ENCODE results near the gene BMP7. TPM values are rescaled to one million over a fixed set of nuclear protein-coding genes. Genes with fewer than 3 reads are reported as not detected.

Gene BMP7
- total and polyA plus RNA-seq, 2 of the 13 experiments (the other 11 are each of a cell fraction or from before 2014, with no cell fraction given), result not detected

GRCh38 chr20:57237585-57237953 is 28.9 kb downstream of the BMP7 start:
- H2AFZ ChIP-seq (ENCODE audit: low read length), result no peak overlapping the region
- no peaks in the 10 kb centered on the region for H3K4me1 ChIP-seq (ENCODE audit: insufficient read depth, low read length)
- H3K9me3 ChIP-seq (ENCODE audit: low read length), result no peaks in the 10 kb centered on the region
- no peaks in the 10 kb centered on the region for H3K79me2 ChIP-seq (ENCODE audit: insufficient read depth, low read length)
- FAIRE-seq (peak; percentile 26), DNase-seq (ENCODE audit: low spot score) (no peak), ATAC-seq (no peak)
- in situ Hi-C loops (cut with HindIII; ENCODE audit: extremely low pct_ligation_motif_present, low pct_unique_long_range_greater_than_20kb) (no loop called here), intact Hi-C loops (cut with micrococcal nuclease; ENCODE audit: unreplicated experiment) (no loop called here)
- H3K4me3 ChIP-seq (replicated peaks in 1 of 3; ENCODE audit: insufficient read depth in 1 of 3, low read depth in 2 of 3, low read length in 3 of 3), result no peak overlapping the region
- H3K27ac ChIP-seq (ENCODE audit: extremely low read length, insufficient read depth, low read length), result no peak overlapping the region
- H3K36me3 ChIP-seq (replicated peaks in 1 of 2; ENCODE audit: control insufficient read depth in 1 of 2, insufficient read depth in 2 of 2, low read length in 2 of 2), result no peaks in the 10 kb centered on the region
- POLR2A ChIA-PET, result no interaction called here
- no peaks in the 10 kb centered on the region for H4K20me1 ChIP-seq (ENCODE audit: insufficient read depth, low read length)
- H3K27me3 ChIP-seq (ENCODE audit: control insufficient read depth in 1 of 2, insufficient read depth in 2 of 2, low read length in 2 of 2), result peaks cover 0 to 41% of the 10 kb centered on the region in 2 experiments; a peak in 3 of 5 replicates
- CTCF ChIA-PET (ENCODE audit: low intra/inter-chr PET ratio, low total read pairs), result no interaction called here
- no peak overlapping the region for H3K9ac ChIP-seq (ENCODE audit: insufficient read depth, low read depth, low read length)
- H3K4me2 ChIP-seq (ENCODE audit: low read depth, low read length), result no peak overlapping the region
- WGBS (ENCODE audit: low lambda C conversion rate), result 4% methylated on average over 3 of the region's 3 CpGs
- no TSS peak for BruUV-seq (replicated peaks)
- no peak for TF ChIP-seq HMGXB3 (CRISPR knock-in tag; IDR thresholded peaks at IDR 0.05; ENCODE audit: borderline replicate concordance)
- TF ChIP-seq TGIF2 (CRISPR knock-in tag; IDR thresholded peaks at IDR 0.05), result no peak
- no peak for TF ChIP-seq MBD4 (IDR thresholded peaks at IDR 0.05; ENCODE audit: borderline replicate concordance, low read length)
- TF ChIP-seq XRCC5 (optimal IDR thresholded peaks at IDR 0.05; ENCODE audit: low read length), result no peak
- no peak for TF ChIP-seq FOSL2 (CRISPR knock-in tag; IDR thresholded peaks at IDR 0.05)
- TF ChIP-seq, protein P1, sequence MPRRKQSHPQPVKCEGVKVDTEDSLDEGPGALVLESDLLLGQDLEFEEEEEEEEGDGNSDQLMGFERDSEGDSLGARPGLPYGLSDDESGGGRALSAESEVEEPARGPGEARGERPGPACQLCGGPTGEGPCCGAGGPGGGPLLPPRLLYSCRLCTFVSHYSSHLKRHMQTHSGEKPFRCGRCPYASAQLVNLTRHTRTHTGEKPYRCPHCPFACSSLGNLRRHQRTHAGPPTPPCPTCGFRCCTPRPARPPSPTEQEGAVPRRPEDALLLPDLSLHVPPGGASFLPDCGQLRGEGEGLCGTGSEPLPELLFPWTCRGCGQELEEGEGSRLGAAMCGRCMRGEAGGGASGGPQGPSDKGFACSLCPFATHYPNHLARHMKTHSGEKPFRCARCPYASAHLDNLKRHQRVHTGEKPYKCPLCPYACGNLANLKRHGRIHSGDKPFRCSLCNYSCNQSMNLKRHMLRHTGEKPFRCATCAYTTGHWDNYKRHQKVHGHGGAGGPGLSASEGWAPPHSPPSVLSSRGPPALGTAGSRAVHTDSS (CRISPR knock-in tag; conservative IDR thresholded peaks at IDR 0.05), result no peak
- TF ChIP-seq KAT7 (CRISPR knock-in tag; IDR thresholded peaks at IDR 0.05; ENCODE audit: borderline replicate concordance), result no peak
- TF ChIP-seq NFATC3 (CRISPR knock-in tag; IDR thresholded peaks at IDR 0.05), result no peak
- TF ChIP-seq NFIC (IDR thresholded peaks at IDR 0.05; ENCODE audit: low read length), result no peak
- TF ChIP-seq, protein P2, sequence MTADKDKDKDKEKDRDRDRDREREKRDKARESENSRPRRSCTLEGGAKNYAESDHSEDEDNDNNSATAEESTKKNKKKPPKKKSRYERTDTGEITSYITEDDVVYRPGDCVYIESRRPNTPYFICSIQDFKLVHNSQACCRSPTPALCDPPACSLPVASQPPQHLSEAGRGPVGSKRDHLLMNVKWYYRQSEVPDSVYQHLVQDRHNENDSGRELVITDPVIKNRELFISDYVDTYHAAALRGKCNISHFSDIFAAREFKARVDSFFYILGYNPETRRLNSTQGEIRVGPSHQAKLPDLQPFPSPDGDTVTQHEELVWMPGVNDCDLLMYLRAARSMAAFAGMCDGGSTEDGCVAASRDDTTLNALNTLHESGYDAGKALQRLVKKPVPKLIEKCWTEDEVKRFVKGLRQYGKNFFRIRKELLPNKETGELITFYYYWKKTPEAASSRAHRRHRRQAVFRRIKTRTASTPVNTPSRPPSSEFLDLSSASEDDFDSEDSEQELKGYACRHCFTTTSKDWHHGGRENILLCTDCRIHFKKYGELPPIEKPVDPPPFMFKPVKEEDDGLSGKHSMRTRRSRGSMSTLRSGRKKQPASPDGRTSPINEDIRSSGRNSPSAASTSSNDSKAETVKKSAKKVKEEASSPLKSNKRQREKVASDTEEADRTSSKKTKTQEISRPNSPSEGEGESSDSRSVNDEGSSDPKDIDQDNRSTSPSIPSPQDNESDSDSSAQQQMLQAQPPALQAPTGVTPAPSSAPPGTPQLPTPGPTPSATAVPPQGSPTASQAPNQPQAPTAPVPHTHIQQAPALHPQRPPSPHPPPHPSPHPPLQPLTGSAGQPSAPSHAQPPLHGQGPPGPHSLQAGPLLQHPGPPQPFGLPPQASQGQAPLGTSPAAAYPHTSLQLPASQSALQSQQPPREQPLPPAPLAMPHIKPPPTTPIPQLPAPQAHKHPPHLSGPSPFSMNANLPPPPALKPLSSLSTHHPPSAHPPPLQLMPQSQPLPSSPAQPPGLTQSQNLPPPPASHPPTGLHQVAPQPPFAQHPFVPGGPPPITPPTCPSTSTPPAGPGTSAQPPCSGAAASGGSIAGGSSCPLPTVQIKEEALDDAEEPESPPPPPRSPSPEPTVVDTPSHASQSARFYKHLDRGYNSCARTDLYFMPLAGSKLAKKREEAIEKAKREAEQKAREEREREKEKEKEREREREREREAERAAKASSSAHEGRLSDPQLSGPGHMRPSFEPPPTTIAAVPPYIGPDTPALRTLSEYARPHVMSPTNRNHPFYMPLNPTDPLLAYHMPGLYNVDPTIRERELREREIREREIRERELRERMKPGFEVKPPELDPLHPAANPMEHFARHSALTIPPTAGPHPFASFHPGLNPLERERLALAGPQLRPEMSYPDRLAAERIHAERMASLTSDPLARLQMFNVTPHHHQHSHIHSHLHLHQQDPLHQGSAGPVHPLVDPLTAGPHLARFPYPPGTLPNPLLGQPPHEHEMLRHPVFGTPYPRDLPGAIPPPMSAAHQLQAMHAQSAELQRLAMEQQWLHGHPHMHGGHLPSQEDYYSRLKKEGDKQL (CRISPR knock-in tag; IDR thresholded peaks at IDR 0.05; ENCODE audit: low read depth), result no peak
- no peak for TF ChIP-seq ZNF275 (CRISPR knock-in tag; IDR thresholded peaks at IDR 0.05; ENCODE audit: borderline replicate concordance)
